ENCODE data around the gene VPS13C. TPM values are rescaled to one million over a fixed set of nuclear protein-coding genes. Genes with fewer than 3 reads are reported as not detected.
"Not testable (repeated sequence)": the region's sequence is repeated elsewhere in the genome, so short reads cannot be mapped to it uniquely, and the experiment has no call there.

Gene VPS13C
- total RNA-seq, 1 experiment from 2014 or later: 47.3 TPM

DNA sequence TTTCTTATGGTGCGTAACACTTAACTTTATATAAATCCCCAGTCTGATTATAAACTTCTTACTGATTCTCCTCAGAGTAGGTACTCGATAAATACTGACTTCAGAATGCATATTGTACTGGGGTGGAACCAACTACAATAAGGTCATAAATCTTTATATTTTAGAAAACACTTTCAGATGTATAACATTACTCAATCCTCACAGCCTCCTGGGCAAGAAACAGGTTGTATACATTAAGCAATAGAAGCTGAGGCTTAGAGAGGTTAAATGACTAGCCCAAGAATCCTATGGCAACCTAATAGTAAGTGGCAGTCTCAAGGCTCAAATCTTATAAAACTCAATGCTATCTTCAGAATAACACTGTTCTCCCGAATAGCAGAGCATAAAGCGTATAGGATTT lies 9.1 kb downstream of the VPS13C start:
- DNase-seq (ENCODE audit: low read depth, low spot score): no peak
- TF ChIP-seq POLR2AphosphoS5 (IDR thresholded peaks at IDR 0.05; ENCODE audit: low read depth, low read length): no peak
- TF ChIP-seq, protein P1, sequence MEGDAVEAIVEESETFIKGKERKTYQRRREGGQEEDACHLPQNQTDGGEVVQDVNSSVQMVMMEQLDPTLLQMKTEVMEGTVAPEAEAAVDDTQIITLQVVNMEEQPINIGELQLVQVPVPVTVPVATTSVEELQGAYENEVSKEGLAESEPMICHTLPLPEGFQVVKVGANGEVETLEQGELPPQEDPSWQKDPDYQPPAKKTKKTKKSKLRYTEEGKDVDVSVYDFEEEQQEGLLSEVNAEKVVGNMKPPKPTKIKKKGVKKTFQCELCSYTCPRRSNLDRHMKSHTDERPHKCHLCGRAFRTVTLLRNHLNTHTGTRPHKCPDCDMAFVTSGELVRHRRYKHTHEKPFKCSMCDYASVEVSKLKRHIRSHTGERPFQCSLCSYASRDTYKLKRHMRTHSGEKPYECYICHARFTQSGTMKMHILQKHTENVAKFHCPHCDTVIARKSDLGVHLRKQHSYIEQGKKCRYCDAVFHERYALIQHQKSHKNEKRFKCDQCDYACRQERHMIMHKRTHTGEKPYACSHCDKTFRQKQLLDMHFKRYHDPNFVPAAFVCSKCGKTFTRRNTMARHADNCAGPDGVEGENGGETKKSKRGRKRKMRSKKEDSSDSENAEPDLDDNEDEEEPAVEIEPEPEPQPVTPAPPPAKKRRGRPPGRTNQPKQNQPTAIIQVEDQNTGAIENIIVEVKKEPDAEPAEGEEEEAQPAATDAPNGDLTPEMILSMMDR (IDR thresholded peaks at IDR 0.05): no peak
- TF ChIP-seq SIN3A (IDR thresholded peaks at IDR 0.05; ENCODE audit: borderline replicate concordance, insufficient read depth, low read depth, low read length): no peak
- TF ChIP-seq, protein P2, sequence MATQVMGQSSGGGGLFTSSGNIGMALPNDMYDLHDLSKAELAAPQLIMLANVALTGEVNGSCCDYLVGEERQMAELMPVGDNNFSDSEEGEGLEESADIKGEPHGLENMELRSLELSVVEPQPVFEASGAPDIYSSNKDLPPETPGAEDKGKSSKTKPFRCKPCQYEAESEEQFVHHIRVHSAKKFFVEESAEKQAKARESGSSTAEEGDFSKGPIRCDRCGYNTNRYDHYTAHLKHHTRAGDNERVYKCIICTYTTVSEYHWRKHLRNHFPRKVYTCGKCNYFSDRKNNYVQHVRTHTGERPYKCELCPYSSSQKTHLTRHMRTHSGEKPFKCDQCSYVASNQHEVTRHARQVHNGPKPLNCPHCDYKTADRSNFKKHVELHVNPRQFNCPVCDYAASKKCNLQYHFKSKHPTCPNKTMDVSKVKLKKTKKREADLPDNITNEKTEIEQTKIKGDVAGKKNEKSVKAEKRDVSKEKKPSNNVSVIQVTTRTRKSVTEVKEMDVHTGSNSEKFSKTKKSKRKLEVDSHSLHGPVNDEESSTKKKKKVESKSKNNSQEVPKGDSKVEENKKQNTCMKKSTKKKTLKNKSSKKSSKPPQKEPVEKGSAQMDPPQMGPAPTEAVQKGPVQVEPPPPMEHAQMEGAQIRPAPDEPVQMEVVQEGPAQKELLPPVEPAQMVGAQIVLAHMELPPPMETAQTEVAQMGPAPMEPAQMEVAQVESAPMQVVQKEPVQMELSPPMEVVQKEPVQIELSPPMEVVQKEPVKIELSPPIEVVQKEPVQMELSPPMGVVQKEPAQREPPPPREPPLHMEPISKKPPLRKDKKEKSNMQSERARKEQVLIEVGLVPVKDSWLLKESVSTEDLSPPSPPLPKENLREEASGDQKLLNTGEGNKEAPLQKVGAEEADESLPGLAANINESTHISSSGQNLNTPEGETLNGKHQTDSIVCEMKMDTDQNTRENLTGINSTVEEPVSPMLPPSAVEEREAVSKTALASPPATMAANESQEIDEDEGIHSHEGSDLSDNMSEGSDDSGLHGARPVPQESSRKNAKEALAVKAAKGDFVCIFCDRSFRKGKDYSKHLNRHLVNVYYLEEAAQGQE (IDR thresholded peaks at IDR 0.05; ENCODE audit: insufficient read depth in 1 of 2, low read depth in 2 of 2, low read length in 1 of 2): no peak
- no peak for TF ChIP-seq TCF7L2 (IDR thresholded peaks at IDR 0.05; ENCODE audit: low read depth, low read length)
- intact Hi-C loops (cut with micrococcal nuclease; ENCODE audit: unreplicated experiment) (no loop called here), in situ Hi-C loops (cut with HindIII; ENCODE audit: low pct_unique_long_range_greater_than_20kb, low sequenced_read_pairs) (no loop called here)
- H3K27me3 ChIP-seq (ENCODE audit: control insufficient read depth, insufficient read depth, low read length): no peaks in the 10 kb centered on the region
- no peak overlapping the region for H3K4me3 ChIP-seq (ENCODE audit: low read depth in 2 of 2, low read length in 2 of 2)
- no TSS peak for BruUV-seq (replicated peaks)
- no peaks in the 10 kb centered on the region for H3K9me3 ChIP-seq (ENCODE audit: control insufficient read depth, insufficient read depth, low read depth, low read length)
- H3K27ac ChIP-seq (ENCODE audit: low read length): no peak overlapping the region
- no peak for ATAC-seq
- peaks cover 5% of the 10 kb centered on the region for H3K4me1 ChIP-seq (ENCODE audit: control insufficient read depth, insufficient read depth, low read length)
- H3K36me3 ChIP-seq (ENCODE audit: control insufficient read depth, insufficient read depth, low read length): no peaks in the 10 kb centered on the region
- CTCF ChIA-PET: no interaction called here
- POLR2A ChIA-PET: no interaction called here

DNA sequence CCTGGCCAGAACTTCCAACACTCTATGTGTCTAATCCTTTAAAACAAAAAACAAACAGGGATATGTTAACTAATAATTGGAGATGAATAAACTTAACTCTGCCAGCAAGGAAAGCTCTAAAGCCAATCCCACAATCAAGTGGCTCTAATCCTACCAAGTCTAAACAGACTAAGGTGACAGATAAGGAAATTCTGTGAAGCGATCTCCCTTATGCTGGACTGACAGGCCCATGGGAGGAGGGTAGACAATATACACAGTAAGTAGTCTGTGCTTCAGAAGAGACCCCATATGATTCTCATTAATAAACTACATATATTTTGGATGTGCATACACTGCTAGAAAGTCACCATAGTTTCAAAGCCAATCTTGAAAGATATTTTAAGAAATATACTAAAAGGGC lies 10.1 kb downstream of the VPS13C start:
- H3K27ac ChIP-seq (ENCODE audit: low read length): no peak overlapping the region
- no TSS peak for BruUV-seq (replicated peaks)
- no peak for TF ChIP-seq TCF7L2 (IDR thresholded peaks at IDR 0.05; ENCODE audit: low read depth, low read length)
- no peak for TF ChIP-seq POLR2AphosphoS5 (IDR thresholded peaks at IDR 0.05; ENCODE audit: low read depth, low read length)
- TF ChIP-seq, protein P1 (IDR thresholded peaks at IDR 0.05): no peak
- TF ChIP-seq, protein P2 (IDR thresholded peaks at IDR 0.05; ENCODE audit: insufficient read depth in 1 of 2, low read depth in 2 of 2, low read length in 1 of 2): no peak
- no peak for TF ChIP-seq SIN3A (IDR thresholded peaks at IDR 0.05; ENCODE audit: borderline replicate concordance, insufficient read depth, low read depth, low read length)
- no peaks in the 10 kb centered on the region for H3K27me3 ChIP-seq (ENCODE audit: control insufficient read depth, insufficient read depth, low read length)
- H3K36me3 ChIP-seq (ENCODE audit: control insufficient read depth, insufficient read depth, low read length): no peaks in the 10 kb centered on the region
- intact Hi-C loops (cut with micrococcal nuclease; ENCODE audit: unreplicated experiment): no loop called here
- DNase-seq (ENCODE audit: low read depth, low spot score): no peak
- H3K4me1 ChIP-seq (ENCODE audit: control insufficient read depth, insufficient read depth, low read length): peaks cover 5% of the 10 kb centered on the region
- in situ Hi-C loops (cut with HindIII; ENCODE audit: low pct_unique_long_range_greater_than_20kb, low sequenced_read_pairs): no loop called here
- H3K4me3 ChIP-seq (ENCODE audit: low read depth in 2 of 2, low read length in 2 of 2): no peak overlapping the region
- ATAC-seq: no peak
- POLR2A ChIA-PET: no interaction called here
- no peaks in the 10 kb centered on the region for H3K9me3 ChIP-seq (ENCODE audit: control insufficient read depth, insufficient read depth, low read depth, low read length)
- CTCF ChIA-PET: no interaction called here

DNA sequence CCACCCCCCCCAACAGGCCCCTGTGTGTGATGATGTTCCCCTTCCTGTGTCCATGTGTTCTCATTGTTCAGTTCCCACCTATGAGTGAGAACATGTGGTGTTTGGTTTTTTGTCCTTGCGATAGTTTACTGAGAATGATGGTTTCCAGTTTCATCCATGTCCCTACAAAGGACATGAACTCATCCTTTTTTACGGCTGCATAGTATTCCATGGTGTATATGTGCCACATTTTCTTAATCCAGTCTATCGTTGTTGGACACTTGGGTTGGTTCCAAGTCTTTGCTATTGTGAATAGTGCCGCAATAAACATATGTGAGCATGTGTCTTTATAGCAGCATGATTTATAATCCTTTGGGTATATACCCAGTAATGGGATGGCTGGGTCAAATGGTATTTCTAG lies 12.0 kb downstream of the VPS13C start:
- intact Hi-C loops (cut with micrococcal nuclease; ENCODE audit: unreplicated experiment); H3K9me3 ChIP-seq (ENCODE audit: control insufficient read depth, insufficient read depth, low read depth, low read length); H3K27ac ChIP-seq (ENCODE audit: low read length); H3K27me3 ChIP-seq (ENCODE audit: control insufficient read depth, insufficient read depth, low read length); H3K4me3 ChIP-seq (ENCODE audit: low read depth in 2 of 2, low read length in 2 of 2); CTCF ChIA-PET; BruUV-seq (replicated peaks); ATAC-seq; H3K4me1 ChIP-seq (ENCODE audit: control insufficient read depth, insufficient read depth, low read length); DNase-seq (ENCODE audit: low read depth, low spot score); in situ Hi-C loops (cut with HindIII; ENCODE audit: low pct_unique_long_range_greater_than_20kb, low sequenced_read_pairs); H3K36me3 ChIP-seq (ENCODE audit: control insufficient read depth, insufficient read depth, low read length); POLR2A ChIA-PET: not testable (repeated sequence)
